Thyroid gland (tissue), 4 donors: ENCODE measurements around the gene CLDN9. TPM values are rescaled to one million over a fixed set of nuclear protein-coding genes. Genes with fewer than 3 reads are reported as not detected.
"Not testable (repeated sequence)": the region's sequence is repeated elsewhere in the genome, so short reads cannot be mapped to it uniquely, and the experiment has no call there.

Experiments
- DNase-seq, 2 donors: peaks; one replicate each; pipeline ENCODE4 v3.0.0-alpha.2; 2019
- H3K27ac ChIP-seq, 3 donors: fragments of 200-600 bp; sonication (generic); 1 replicate in 2 of 3; 2 replicates in 1 of 3; pipeline ENCODE4 v1.5.1; 2016 to 2019; ENCODE audit warnings: mild to moderate bottlenecking in 1 of 3, moderate library complexity in 1 of 3
- H3K27me3 ChIP-seq: fragments of 200-600 bp; sonication (generic); one replicate; pipeline ENCODE4 v1.5.1; 2019
- H3K36me3 ChIP-seq, 2 donors: fragments of 200-600 bp; sonication (generic); one replicate each; pipeline ENCODE4 v1.5.1; 2016 to 2019
- H3K4me1 ChIP-seq, 2 donors: fragments of 200-600 bp; sonication (generic); one replicate each; pipeline ENCODE4 v1.5.1; 2017 to 2019
- H3K4me3 ChIP-seq, 3 donors: fragments of 200-600 bp; sonication (generic); replicated peaks in 1 of 3; 1 replicate in 2 of 3; 2 replicates in 1 of 3; pipeline ENCODE4 v1.5.1; 2016; ENCODE audit warnings: mild to moderate bottlenecking in 1 of 3
- H3K9me3 ChIP-seq: fragments of 200-600 bp; sonication (generic); one replicate; pipeline ENCODE4 v1.5.1; 2017
- POLR2A ChIP-seq, 2 donors: fragments of 450-650 bp; IDR thresholded peaks; one replicate each; pipeline ENCODE4 v1.6.1; 2017; ENCODE audit warnings: antibody characterized with exemption in 2 of 2, mild to moderate bottlenecking in 2 of 2, moderate library complexity in 1 of 2
- WGBS, 2 donors: methylation state at CpG; one replicate each; pipeline ENCODE4 v1.1.5; 2017; 5-methylcytosine and 5-hydroxymethylcytosine counted together
- intact Hi-C: fragments of 100-400 bp; cut with DNase I; formaldehyde crosslinking; loops from one replicate; pipeline ENCODE4 v1.15.1; 2023
- total RNA-seq, 4 donors: library from RNA; depleted of rRNA; stranded (reverse); fragments of >200 nt; gene quantifications; one replicate each; pipeline ENCODE4 v1.2.3, GENCODE V29; 2016
- TF ChIP-seq, protein P1 (sequence below), 6 experiments: fragments of 200-600 bp in 3 of 6; fragments of 450-650 bp in 3 of 6; sonication (generic) in 3 of 6; IDR thresholded peaks; one replicate each; pipeline ENCODE4 v1.5.1; 2016 to 2019; ENCODE audit warnings: antibody characterized with exemption in 6 of 6, mild to moderate bottlenecking in 2 of 6, inconsistent platforms in 1 of 6, moderate library complexity in 1 of 6

CLDN9 gene
- total RNA-seq, 4 donors from 2014 or later = 0.33 TPM; not detected in 3

DNA sequence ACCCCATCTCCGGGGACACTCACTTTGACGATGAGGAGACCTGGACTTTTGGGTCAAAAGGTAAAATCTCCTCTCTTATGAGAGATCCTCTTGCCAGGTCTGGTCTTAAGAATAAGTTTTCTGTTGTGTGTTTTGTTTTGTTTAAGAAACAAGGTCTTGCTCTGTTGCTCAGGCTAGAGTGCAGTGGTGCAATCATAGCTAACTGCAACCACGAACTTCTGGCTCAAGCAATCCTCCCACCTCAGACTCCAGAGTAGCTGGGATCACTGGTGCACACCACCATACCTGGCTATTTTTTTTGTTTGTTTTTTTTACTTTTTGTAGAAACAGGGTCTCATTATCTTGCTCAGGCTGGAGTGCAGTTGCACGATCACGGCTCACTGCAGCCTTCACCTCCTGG is 37.8 kb downstream of the CLDN9 start:
- Histone ChIP-seq H3K4me1 (peaks cover 10 to 16% of the 10 kb centered on the region in 2 donors), H3K27ac (no peak overlapping the region), H3K27me3 (peaks cover 16% of the 10 kb centered on the region), H3K4me3 (no peak overlapping the region), H3K9me3 (no peaks in the 10 kb centered on the region), H3K36me3 (no peaks in the 10 kb centered on the region)
- intact Hi-C loops = no loop called here
- DNase-seq = no peak
- no peak for TF ChIP-seq POLR2A (IDR thresholded peaks at IDR 0.05)
- TF ChIP-seq, protein P1, sequence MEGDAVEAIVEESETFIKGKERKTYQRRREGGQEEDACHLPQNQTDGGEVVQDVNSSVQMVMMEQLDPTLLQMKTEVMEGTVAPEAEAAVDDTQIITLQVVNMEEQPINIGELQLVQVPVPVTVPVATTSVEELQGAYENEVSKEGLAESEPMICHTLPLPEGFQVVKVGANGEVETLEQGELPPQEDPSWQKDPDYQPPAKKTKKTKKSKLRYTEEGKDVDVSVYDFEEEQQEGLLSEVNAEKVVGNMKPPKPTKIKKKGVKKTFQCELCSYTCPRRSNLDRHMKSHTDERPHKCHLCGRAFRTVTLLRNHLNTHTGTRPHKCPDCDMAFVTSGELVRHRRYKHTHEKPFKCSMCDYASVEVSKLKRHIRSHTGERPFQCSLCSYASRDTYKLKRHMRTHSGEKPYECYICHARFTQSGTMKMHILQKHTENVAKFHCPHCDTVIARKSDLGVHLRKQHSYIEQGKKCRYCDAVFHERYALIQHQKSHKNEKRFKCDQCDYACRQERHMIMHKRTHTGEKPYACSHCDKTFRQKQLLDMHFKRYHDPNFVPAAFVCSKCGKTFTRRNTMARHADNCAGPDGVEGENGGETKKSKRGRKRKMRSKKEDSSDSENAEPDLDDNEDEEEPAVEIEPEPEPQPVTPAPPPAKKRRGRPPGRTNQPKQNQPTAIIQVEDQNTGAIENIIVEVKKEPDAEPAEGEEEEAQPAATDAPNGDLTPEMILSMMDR (IDR thresholded peaks at IDR 0.05) = no peak
- WGBS, 2 donors = 51 to 54% methylated on average over 5 of the region's 5 CpGs

DNA sequence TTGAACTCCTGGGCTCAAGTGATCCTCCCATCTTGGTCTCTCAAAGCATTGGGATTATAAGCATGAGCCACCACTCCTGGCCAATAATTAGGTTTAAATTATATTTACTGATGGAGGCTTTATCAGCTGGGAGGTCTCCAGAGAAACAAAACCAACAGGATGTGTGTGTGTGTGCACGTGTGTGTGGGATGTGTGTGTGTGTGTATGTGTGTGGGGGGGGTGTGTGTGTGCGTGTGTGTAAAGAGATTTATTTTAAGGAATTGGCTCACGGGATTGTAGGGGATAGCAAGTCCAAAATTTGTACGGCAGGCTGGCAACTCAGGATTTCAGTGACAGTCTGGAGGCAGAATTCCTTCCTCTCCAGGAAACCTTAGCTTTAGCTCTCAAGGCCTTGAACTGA is 38.3 kb downstream of the CLDN9 start:
- intact Hi-C loops = no loop called here
- DNase-seq = no peak
- H3K4me1 ChIP-seq = peaks cover 6 to 11% of the 10 kb centered on the region in 2 donors

DNA sequence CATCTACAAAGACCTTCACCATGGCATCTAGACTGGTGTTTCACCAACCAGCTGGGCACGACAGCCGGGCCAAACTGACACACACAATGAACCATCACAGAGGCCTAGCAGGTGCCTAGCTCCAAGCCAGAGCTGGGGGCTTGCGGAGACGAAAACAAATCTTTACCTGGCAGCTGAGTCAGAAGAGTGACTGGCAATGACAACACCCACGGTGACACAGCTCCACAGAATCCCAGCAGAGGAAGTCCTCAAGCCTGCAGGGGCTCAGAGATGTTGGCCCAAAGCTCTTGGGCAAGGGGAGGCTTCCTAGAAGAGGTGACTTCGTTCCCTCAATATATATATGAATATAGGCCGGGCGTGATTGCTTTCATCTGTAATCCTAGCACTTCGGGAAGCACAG is 38.8 kb downstream of the CLDN9 start:
- WGBS, 2 donors = 90 to 95% methylated on average over 9 of the region's 9 CpGs
- Histone ChIP-seq H3K4me1 (peaks cover 4 to 6% of the 10 kb centered on the region in 2 donors), H3K27me3 (peaks cover 6% of the 10 kb centered on the region), H3K27ac (no peak overlapping the region), H3K36me3 (no peaks in the 10 kb centered on the region), H3K9me3 (no peaks in the 10 kb centered on the region), H3K4me3 (no peak overlapping the region)
- DNase-seq = no peak
- intact Hi-C loops = no loop called here
- TF ChIP-seq, protein P1 (IDR thresholded peaks at IDR 0.05) = no peak
- TF ChIP-seq POLR2A (IDR thresholded peaks at IDR 0.05) = no peak

More for the DNA sequence above, 38.3 kb downstream of the CLDN9 start:
- H3K36me3 ChIP-seq = no peaks in the 10 kb centered on the region
- WGBS, 2 donors = 46 to 61% methylated on average over 4 of the region's 4 CpGs
- no peaks in the 10 kb centered on the region for H3K9me3 ChIP-seq
- H3K27ac ChIP-seq = no peak overlapping the region
- no peak overlapping the region for H3K4me3 ChIP-seq
- TF ChIP-seq, protein P1 (IDR thresholded peaks at IDR 0.05) = no peak
- no peak for TF ChIP-seq POLR2A (IDR thresholded peaks at IDR 0.05)
- H3K27me3 ChIP-seq = peaks cover 11% of the 10 kb centered on the region

DNA sequence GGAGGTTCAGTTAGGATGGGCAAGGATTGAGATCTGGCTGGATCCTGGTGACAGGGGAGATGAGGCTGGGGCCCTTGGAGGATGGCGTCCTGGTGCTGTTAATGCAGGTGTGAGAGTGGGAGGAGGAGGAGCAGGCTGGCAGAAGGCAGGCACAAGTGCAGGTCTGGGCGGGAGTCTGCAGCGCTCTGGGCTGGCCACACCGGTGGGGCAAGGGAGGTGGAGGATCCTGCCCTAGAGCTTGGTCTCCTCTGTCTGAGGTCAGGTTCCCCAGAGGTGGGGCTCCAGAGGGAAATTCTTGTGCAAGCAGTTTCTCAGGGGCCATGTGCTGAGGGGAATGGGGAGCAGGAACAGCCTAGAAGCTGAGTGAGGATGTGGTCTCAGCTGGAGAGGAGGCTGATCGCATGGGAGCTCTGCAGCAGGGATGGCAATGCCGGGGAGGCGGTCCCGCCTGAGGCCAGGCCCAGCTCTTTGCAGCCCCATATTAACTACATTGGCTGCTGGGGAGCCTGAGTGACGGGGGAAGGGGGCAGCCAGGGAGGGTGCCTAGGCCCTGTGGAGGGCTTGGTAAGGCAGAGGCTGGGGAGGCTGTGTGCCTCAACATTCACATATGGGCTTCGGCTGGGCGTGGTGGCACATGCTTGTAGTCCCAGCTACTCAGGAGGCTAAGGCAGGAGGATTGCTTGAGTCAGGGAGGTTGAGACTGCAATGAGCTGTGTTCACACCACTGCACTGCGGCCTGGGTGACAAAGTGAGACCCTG is 40.0 kb downstream of the CLDN9 start:
- DNase-seq, H3K27me3 ChIP-seq, H3K27ac ChIP-seq, H3K36me3 ChIP-seq, H3K4me1 ChIP-seq, H3K4me3 ChIP-seq, intact Hi-C loops, H3K9me3 ChIP-seq: not testable (repeated sequence)
- WGBS, 2 donors = 88% methylated on average over 5 to 11 of the region's 12 CpGs

DNA sequence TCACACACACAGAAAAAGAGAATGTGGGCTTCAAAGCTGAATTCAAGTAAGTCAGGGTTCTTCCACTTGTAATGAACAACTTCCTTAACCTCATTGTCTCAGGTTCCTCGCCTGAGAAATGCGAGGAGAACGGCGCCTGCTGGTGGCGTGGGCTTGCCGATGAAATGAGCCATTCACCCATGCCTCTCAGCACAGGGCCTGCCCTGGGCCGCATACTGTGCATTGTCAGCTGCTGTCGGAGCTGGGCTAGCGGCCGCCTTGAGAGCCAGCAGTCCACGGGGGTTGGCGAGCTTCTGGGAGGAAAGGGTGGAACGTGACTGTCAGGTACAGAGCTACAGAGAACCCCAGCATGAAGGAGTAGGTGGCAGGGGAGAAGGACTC is 40.6 kb downstream of the CLDN9 start:
- H3K4me3 ChIP-seq, intact Hi-C loops, H3K27ac ChIP-seq, H3K36me3 ChIP-seq, H3K4me1 ChIP-seq, H3K27me3 ChIP-seq, DNase-seq, H3K9me3 ChIP-seq: not testable (repeated sequence)
- 89 to 97% methylated on average over 5 to 6 of the region's 13 CpGs for WGBS, 2 donors

DNA sequence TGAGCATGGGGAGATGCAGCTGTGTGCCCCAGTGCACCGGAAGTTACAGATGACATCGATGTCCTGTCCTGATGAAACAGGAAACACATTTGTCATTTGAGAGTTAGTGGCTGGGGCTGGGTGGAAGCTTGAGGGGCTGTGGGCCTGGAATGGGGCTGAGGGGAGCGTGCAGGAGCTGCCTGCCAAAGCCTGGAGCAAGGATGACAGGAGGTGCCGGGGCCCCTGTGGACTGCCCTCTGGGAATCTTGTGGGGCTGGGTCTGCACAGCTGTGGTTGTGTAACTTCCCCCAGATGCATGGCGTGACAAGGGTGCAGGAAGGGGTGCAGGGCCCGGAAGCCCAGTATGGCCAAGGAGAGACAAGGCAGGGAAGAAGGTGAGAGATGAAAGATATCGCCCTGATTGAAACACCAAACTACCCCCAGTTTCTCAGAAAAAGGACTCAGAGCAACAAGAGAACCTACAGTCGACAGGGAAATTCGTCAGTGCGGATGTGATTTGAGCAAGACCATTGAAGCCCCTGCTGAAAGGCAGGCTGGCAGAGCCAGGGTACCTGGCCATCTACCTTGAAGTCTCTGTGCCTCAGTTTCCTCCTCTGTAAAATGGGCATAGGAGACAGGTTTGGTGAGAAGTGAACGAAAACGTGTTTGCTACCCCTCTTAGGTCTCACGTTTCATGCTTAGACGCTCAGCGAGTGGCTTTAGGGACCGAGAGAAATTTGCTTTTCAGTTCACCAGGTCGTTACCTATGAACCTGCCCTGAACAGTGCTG is 42.4 kb downstream of the CLDN9 start:
- Histone ChIP-seq H3K36me3 (no peaks in the 10 kb centered on the region), H3K27me3 (no peaks in the 10 kb centered on the region), H3K27ac (no peak overlapping the region), H3K4me3 (no peak overlapping the region), H3K9me3 (no peaks in the 10 kb centered on the region), H3K4me1 (peaks cover 14 to 17% of the 10 kb centered on the region in 2 donors)
- intact Hi-C loops = no loop called here
- no peak for DNase-seq
- TF ChIP-seq POLR2A (IDR thresholded peaks at IDR 0.05) = no peak
- TF ChIP-seq, protein P1 (IDR thresholded peaks at IDR 0.05) = no peak
- 74 to 78% methylated on average over 17 of the region's 17 CpGs for WGBS, 2 donors

DNA sequence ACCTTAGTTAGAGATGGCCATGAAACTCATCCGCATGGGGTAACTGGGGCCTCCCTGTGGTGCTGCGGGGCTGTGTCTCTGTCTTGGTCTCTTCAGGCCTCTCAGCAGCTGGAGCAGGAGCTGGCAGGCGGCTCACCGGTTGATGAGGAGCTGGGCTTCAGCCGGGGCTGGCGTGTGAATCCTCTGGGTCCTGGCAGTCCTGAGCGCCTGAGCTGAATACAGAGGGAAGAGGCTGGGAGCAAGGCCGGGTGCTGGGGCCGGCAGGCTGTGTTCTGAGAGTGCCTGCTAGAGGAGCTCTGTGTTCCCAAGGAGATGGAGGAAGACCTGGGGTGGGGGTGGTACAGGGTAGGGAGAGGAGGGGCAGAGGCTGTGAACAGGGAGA is 43.0 kb downstream of the CLDN9 start:
- H3K27ac ChIP-seq = not testable (repeated sequence)

More for the DNA sequence above, 43.0 kb downstream of the CLDN9 start:
- intact Hi-C loops, H3K36me3 ChIP-seq, DNase-seq, H3K9me3 ChIP-seq, H3K27me3 ChIP-seq, H3K4me3 ChIP-seq: not testable (repeated sequence)
- whole genome bisulfite sequencing, 2 donors = 45 to 66% methylated on average over 2 to 9 of the region's 9 CpGs
- H3K4me1 ChIP-seq = peaks cover 14 to 19% of the 10 kb centered on the region in 2 donors
